Ovary (tissue), 3 donors: ENCODE measurements around the gene UBXN7.
"Not testable (repeated sequence)": the region's sequence is repeated elsewhere in the genome, so short reads cannot be mapped to it uniquely, and the experiment has no call there.

ENCODE experiments used
- EP300 ChIP-seq: sonication (generic); formaldehyde crosslinking; IDR thresholded peaks from one replicate; pipeline ENCODE4 v1.6.1; 2017; ENCODE audit warnings: antibody characterized with exemption
- POLR2A ChIP-seq: fragments of 450-650 bp; IDR thresholded peaks from one replicate; pipeline ENCODE4 v1.6.1; 2017; ENCODE audit warnings: antibody characterized with exemption, mild to moderate bottlenecking, moderate library complexity
- TF ChIP-seq, protein P1 (sequence below), 3 donors: fragments of 450-650 bp in 2 of 3; fragments of 200-600 bp in 1 of 3; IDR thresholded peaks; one replicate each; pipeline versions ENCODE4 v1.5.1 to v1.8.0; 2016 to 2022; ENCODE audit warnings: antibody characterized with exemption in 3 of 3, mild to moderate bottlenecking in 1 of 3
- donor health status: DM: no; HTN: no; CAD: no.

DNA sequence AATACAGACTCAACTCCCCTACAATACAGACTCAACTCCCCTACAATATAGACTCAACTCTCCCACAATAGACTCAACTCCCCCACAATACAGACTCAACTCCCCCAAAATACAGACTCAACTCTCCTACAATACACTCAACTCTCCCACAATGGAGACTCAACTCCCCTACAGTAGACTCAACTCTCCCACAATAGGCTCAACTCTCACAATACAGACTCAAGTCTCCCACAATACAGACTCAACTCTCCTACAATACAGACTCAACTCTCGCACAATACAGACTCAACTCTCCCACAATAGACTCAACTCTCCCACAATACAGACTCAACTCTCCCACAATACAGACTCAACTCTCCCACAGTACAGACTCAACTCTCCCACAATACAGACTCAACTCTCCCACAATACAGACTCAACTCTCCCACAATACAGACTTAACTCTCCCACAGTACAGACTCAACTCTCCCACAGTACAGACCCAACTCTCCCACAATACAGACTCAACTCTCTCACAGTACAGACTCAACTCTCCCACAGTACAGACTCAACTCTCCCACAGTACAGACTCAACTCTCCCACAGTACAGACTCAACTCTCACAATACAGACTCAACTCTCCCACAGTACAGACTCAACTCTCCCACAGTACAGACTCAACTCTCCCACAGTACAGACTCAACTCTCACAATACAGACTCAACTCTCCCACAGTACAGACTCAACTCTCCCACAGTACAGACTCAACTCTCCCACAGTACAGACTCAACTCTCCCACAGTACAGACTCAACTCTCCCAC is 30.7 kb upstream of the UBXN7 start:
- TF ChIP-seq POLR2A, EP300: not testable (repeated sequence)
- TF ChIP-seq, protein P1, sequence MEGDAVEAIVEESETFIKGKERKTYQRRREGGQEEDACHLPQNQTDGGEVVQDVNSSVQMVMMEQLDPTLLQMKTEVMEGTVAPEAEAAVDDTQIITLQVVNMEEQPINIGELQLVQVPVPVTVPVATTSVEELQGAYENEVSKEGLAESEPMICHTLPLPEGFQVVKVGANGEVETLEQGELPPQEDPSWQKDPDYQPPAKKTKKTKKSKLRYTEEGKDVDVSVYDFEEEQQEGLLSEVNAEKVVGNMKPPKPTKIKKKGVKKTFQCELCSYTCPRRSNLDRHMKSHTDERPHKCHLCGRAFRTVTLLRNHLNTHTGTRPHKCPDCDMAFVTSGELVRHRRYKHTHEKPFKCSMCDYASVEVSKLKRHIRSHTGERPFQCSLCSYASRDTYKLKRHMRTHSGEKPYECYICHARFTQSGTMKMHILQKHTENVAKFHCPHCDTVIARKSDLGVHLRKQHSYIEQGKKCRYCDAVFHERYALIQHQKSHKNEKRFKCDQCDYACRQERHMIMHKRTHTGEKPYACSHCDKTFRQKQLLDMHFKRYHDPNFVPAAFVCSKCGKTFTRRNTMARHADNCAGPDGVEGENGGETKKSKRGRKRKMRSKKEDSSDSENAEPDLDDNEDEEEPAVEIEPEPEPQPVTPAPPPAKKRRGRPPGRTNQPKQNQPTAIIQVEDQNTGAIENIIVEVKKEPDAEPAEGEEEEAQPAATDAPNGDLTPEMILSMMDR (IDR thresholded peaks at IDR 0.05), result not testable (repeated sequence)
